Keratinocyte (primary cell): Measurements from ENCODE around the gene GCNT4. TPM values are rescaled to one million over a fixed set of nuclear protein-coding genes. Genes with fewer than 3 reads are reported as not detected.

Source experiments
- DNase-seq: peaks from one replicate; pipeline ENCODE4 v3.0.0-alpha.2; 2011; ENCODE audit warnings: low read depth, missing footprints, low spot score
- FAIRE-seq: peaks from 2 replicates; lab custom pipeline; 2011; peaks lifted over from hg19 to GRCh38; lab: Jason Lieb, UNC
- H2AFZ ChIP-seq: 2 replicates; pipeline ENCODE4 v1.6.0; 2012; ENCODE audit warnings: low read length, control low read depth, inconsistent platforms; ENCODE audit not compliant: control insufficient read depth
- H3K27ac ChIP-seq: 2 replicates; pipeline ENCODE4 v1.5.1; 2011; ENCODE audit warnings: low read length; ENCODE audit not compliant: control insufficient read depth, insufficient read depth
- H3K27me3 ChIP-seq: 3 replicates; pipeline ENCODE4 v1.6.0; 2011; ENCODE audit warnings: low read length; ENCODE audit not compliant: control insufficient read depth, insufficient read depth; ENCODE audit errors: extremely low read depth
- H3K36me3 ChIP-seq, 2 experiments: 2 replicates in 1 of 2; 3 replicates in 1 of 2; pipeline ENCODE4 v1.5.1; 2011; ENCODE audit warnings: low read length in 2 of 2, mild to moderate bottlenecking in 1 of 2; ENCODE audit not compliant: control insufficient read depth in 2 of 2, insufficient read depth in 2 of 2; ENCODE audit errors: extremely low read depth in 1 of 2
- H3K4me1 ChIP-seq: 3 replicates; pipeline ENCODE4 v1.5.1; 2011; ENCODE audit warnings: low read length; ENCODE audit not compliant: control insufficient read depth, insufficient read depth; ENCODE audit errors: extremely low read depth
- H3K4me2 ChIP-seq: 3 replicates; pipeline ENCODE4 v1.6.0; 2011; ENCODE audit warnings: low read depth, low read length; ENCODE audit not compliant: control insufficient read depth, insufficient read depth; ENCODE audit errors: extremely low read depth
- H3K4me3 ChIP-seq, 3 experiments: fragments of 200-600 bp in 1 of 3; sonication (generic) in 1 of 3; 2 replicates in 2 of 3; 3 replicates in 1 of 3; pipeline ENCODE4 v1.5.1; 2011 to 2016; ENCODE audit warnings: low read length in 3 of 3, mild to moderate bottlenecking in 3 of 3, control low read depth in 2 of 3, inconsistent platforms in 1 of 3, low read depth in 1 of 3, mixed read lengths in 1 of 3, mixed run types in 1 of 3, moderate library complexity in 1 of 3; ENCODE audit not compliant: control insufficient read depth in 2 of 3, insufficient read depth in 2 of 3; ENCODE audit errors: extremely low read depth in 1 of 3
- H3K79me2 ChIP-seq: 2 replicates; pipeline ENCODE4 v1.6.0; 2012; ENCODE audit warnings: low read length; ENCODE audit not compliant: control insufficient read depth, insufficient read depth
- H3K9ac ChIP-seq: 3 replicates; pipeline ENCODE4 v1.6.0; 2011; ENCODE audit warnings: low read length; ENCODE audit not compliant: control insufficient read depth, insufficient read depth; ENCODE audit errors: extremely low read depth
- H3K9me1 ChIP-seq: 3 replicates; pipeline ENCODE4 v1.6.0; 2011; ENCODE audit warnings: low read length; ENCODE audit not compliant: control insufficient read depth, insufficient read depth; ENCODE audit errors: extremely low read depth
- H3K9me3 ChIP-seq: 2 replicates; pipeline ENCODE4 v1.5.1; 2012; ENCODE audit warnings: low read depth, low read length; ENCODE audit not compliant: control insufficient read depth
- H4K20me1 ChIP-seq: 3 replicates; pipeline ENCODE4 v1.6.0; 2011; ENCODE audit warnings: low read length; ENCODE audit not compliant: control insufficient read depth, insufficient read depth; ENCODE audit errors: extremely low read depth
- CTCF ChIP-seq, 3 experiments: IDR thresholded peaks in 1 of 3; conservative IDR thresholded peaks in 1 of 3; optimal IDR thresholded peaks in 1 of 3; 2 replicates in 2 of 3; 3 replicates in 1 of 3; pipeline versions ENCODE3 to v1.5.1; 2011; ENCODE audit warnings: low read length in 3 of 3, mild to moderate bottlenecking in 3 of 3, moderate library complexity in 2 of 3, control low read depth in 1 of 3, inconsistent platforms in 1 of 3; ENCODE audit not compliant: insufficient read depth in 2 of 3; ENCODE audit errors: extremely low read depth in 1 of 3
- EZH2 ChIP-seq: IDR thresholded peaks from one replicate; pipeline ENCODE4 v1.6.1; 2012; ENCODE audit warnings: inconsistent platforms, mild to moderate bottlenecking, low read length, moderate library complexity
- dilution Hi-C: fragments of 300-500 bp; cut with MboI; formaldehyde crosslinking; loops from one replicate; pipeline ENCODE4 v1.7.0; 2020; ENCODE audit warnings: low sequenced_read_pairs; ENCODE audit not compliant: extremely low pct_ligation_motif_present
- polyA plus RNA-seq, 5 experiments: library from polyadenylated mRNA; depleted of rRNA in 3 of 5; stranded (reverse) in 3 of 5; stranded (forward) in 1 of 5; unstranded in 1 of 5; fragments of >200 nt; gene quantifications; 1 replicate in 1 of 5; 2 replicates in 3 of 5; 3 replicates in 1 of 5; pipeline versions ENCODE4 v1.2.1 to v1.2.3, GENCODE V29; 2011 to 2012; ENCODE audit warnings: missing spikeins in 2 of 5, low read depth in 1 of 5, low replicate concordance in 1 of 5

GCNT4 gene
- polyA plus RNA-seq, 1 donor (not counting 4 experiments of a cell fraction or from before 2014, with no cell fraction given), result 3.2 TPM

- no peak for FAIRE-seq
These were observed 7.7 kb upstream of the GCNT4 start for GRCh38 chr5:75059912-75060545.

GRCh38 chr5:75058986-75059535 is 6.7 kb upstream of the GCNT4 start:
- TF ChIP-seq EZH2 (no peak), CTCF (optimal IDR thresholded peaks at IDR 0.05 in 1 of 3, IDR thresholded peaks at IDR 0.05 in 1 of 3, conservative IDR thresholded peaks at IDR 0.05 in 1 of 3; ENCODE audit: extremely low read depth in 1 of 3, insufficient read depth in 2 of 3, low read length in 3 of 3) (no peak)
- dilution Hi-C loops, result no loop called here
- Histone ChIP-seq H3K36me3 (no peaks in the 10 kb centered on the region), H3K4me1 (peaks cover 7% of the 10 kb centered on the region), H3K79me2 (no peaks in the 10 kb centered on the region), H3K27ac (no peak overlapping the region), H3K4me3 (no peak overlapping the region), H3K4me2 (no peak overlapping the region), H3K27me3 (no peaks in the 10 kb centered on the region), H3K9me3 (no peaks in the 10 kb centered on the region), H2AFZ (no peak overlapping the region), H3K9ac (no peak overlapping the region), H3K9me1 (no peaks in the 10 kb centered on the region), H4K20me1 (no peaks in the 10 kb centered on the region)
- FAIRE-seq (no peak), DNase-seq (no peak)

More at GRCh38 chr5:75059912-75060545, 7.7 kb upstream of the GCNT4 start:
- Histone ChIP-seq H3K9me3 (no peaks in the 10 kb centered on the region), H4K20me1 (no peaks in the 10 kb centered on the region), H3K79me2 (no peaks in the 10 kb centered on the region), H3K27me3 (no peaks in the 10 kb centered on the region), H3K36me3 (no peaks in the 10 kb centered on the region), H3K4me3 (no peak overlapping the region), H3K4me2 (no peak overlapping the region), H2AFZ (no peak overlapping the region), H3K4me1 (no peaks in the 10 kb centered on the region), H3K9me1 (no peaks in the 10 kb centered on the region), H3K9ac (no peak overlapping the region), H3K27ac (no peak overlapping the region)
- dilution Hi-C loops, result no loop called here
- no peak for DNase-seq
- TF ChIP-seq CTCF (optimal IDR thresholded peaks at IDR 0.05 in 1 of 3, IDR thresholded peaks at IDR 0.05 in 1 of 3, conservative IDR thresholded peaks at IDR 0.05 in 1 of 3; ENCODE audit: extremely low read depth in 1 of 3, insufficient read depth in 2 of 3, low read length in 3 of 3) (no peak), EZH2 (no peak)
